NCI-H146 (cell line): ENCODE results near the gene CHIA.

Experiments used
- DNase-seq: peaks from one replicate; lab custom pipeline; 2025; lab: John Stamatoyannopoulos, UW

The CHIA gene

DNA sequence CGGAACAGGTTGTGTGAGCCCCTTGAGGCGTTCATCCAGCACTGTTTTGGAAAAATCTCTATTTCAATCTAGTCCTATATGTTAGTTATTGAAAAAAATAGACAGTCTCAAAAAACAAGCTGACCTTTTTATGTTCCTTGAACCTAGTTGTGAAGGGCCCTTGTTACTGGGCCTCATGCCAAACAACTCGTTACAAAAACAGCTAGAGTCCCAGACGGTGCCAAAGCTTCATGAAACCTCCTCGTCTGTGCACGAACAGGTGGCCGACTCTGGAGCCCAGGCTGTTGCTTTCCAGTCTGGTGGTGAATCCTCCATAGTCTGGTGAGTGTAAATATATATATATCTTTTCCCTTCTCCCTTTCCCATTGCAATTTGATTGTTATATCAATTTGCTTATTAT lies at the start of gene CHIA:
Gene CHIA (plus strand): TSS at position 222 of the 400 bp plus-strand sequence. CDS start 19,617 bp downstream, outside the sequence.
- DNase-seq: no peak

GRCh38 chr1:111241797-111242196 lies 48.9 kb upstream of the CHIA start:
- DNase-seq: no peak

DNA sequence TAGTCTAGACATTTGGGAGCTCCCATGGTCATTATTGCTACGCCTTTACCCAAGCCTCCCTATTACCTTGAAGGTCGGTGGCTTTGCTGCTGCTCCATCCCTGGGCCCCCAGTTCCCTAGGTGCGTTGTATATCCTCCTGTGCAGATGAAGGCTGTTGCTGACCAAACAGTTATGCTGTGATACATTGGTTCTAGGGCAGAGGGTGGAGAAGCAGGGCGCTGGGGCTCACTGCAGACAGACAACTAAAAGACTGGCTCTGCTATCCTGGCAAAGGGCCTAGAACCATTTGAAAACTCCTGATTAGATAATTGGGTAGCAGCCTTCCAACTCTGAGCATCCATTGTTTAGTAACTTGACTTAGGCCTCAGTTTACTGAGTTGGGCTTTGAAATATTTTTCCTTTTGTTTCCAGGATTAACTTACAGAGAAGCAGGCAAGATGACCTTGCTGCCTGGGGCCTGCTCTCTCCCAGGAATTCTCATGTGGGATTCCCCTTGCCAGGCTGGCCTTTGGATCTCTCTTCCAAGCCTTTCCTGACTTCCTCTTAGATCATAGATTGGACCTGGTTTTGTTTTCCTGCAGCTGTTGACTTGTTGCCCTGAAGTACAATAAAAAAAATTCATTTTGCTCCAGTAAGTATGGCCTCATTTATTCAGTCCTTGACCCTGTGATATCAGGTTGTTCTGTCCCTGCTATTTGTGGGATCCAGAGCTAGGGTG lies 47.7 kb upstream of the CHIA start:
- DNase-seq: no peak

DNA sequence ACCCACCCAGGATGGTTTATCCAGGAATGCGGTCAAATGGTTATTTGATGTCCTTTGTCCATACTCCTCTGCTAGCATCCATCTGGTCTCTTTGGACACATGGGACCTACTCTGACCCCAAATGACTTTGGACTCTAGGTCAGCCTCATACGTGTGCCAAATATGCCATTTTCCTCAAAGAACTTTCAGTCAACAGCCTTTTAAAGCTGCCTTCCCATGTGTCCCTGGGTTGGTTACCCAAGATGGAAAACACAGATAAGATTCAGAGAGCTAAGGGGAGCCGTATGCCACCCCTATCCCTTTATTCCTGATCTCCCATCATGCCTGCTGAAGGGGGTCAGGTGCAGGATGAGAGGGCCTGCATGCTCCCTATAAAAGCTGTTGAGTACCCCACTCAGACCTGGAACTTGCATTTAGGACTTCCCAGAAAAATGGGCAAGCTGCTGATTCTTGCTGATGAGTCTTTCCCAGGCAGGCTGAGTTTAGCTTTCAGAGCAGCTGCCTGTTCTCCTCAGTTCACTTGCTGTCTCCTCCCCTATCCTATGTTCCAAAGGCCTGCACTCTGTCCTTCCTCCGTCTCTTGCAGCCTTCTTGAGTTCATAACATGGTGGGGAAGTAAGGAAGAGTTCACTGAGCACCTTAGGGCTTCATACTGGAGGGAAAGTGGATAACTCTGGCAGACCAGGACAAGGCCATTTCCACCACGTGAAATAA lies 43.4 kb upstream of the CHIA start:
- no peak for DNase-seq

GRCh38 chr1:111249960-111250359 lies 40.7 kb upstream of the CHIA start:
- DNase-seq: no peak

DNA sequence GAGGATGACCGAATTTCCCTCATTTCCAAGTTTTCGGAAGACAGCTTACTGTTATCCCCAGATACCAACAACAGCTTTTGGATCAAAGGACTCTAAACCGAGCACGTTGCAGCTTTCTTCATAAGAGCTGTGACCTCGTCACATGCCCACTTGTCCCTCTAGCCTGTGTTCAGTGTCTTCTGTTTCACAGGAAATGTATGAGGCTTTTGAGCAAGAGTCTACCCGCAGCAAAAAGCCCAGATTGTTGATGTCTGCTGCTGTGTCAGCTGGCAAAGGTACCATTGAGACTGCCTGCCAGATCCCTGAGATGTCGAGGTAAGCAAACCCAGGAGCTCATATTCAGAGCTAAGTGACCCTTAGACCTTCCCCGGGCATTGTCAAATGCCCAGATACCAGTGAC lies 39.1 kb upstream of the CHIA start:
- no peak for DNase-seq

DNA sequence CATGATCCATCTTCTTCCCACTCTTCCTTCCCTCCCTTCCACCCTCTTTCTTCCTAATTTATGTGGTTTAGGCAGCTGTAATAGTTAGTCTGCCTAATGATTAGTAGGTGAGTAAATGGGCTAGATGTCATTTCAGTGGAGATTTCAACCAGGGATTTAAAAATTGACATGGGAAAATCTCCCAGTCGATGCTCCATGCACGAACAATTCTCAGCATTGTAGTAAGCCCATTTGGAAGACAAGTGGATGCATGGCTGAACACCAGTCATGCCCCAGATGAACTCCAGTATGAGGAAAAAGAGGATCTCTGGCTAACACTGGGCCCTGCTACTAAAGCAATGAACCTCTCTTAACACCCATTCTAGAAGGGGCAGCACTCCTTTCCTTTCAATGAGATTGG lies 37.9 kb upstream of the CHIA start:
- DNase-seq: no peak

GRCh38 chr1:111253876-111254275 lies 36.8 kb upstream of the CHIA start:
- no peak for DNase-seq

DNA sequence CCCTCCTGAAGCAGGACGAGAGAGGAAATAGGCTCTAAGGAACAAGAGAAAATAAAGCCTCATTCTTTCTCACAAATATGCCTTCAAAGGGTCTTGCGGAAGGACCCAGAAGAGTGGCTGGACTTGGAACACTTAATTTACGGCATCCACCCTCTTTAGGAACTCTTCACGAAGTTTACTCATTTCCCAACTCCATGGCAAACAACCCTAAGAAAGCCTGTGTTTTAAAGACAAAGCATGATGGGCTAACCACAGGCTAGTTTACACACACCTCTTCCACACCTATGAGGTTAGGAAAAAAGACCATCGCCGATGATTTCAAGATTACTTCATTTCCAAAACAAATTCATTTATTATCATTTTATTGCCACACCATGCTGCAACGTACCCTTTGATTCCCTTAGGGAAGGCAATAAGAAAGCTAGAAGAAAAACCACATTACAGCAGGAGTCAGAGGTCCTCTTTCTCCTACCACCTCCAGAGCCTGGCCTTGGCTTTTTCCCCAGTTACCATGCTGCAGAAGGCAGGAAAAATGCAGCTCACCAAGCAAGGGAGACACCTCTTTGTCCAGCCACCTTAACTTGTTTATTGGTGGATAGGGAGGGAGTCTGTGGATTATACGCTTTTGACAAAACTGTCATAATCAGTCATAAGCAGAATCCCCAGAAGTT lies 33.5 kb upstream of the CHIA start:
- DNase-seq: no peak

- DNase-seq: no peak
Measured at GRCh38 chr1:111267801-111268508, 22.7 kb upstream of the CHIA start.

- DNase-seq: no peak
Measured at GRCh38 chr1:111269825-111270406, 20.7 kb upstream of the CHIA start.

GRCh38 chr1:111270771-111271463 lies 19.7 kb upstream of the CHIA start:
- DNase-seq: no peak

DNA sequence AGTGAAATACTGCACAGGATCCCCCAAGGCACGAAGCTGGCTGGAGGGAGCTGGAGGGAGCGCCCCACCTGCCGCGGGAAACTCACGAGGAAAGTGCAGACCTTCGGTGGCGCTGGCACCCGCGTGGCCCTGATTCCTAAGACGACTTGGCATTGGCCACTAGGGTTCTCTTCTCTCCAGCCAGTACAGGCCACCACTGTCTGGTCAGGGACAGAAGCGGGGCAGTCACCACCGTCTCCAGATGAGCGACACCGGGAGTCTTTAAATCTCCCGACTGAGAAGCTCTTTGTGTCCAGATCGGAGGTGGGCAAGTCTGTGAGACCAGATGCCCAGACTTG lies 19.2 kb upstream of the CHIA start:
- DNase-seq: no peak

DNA sequence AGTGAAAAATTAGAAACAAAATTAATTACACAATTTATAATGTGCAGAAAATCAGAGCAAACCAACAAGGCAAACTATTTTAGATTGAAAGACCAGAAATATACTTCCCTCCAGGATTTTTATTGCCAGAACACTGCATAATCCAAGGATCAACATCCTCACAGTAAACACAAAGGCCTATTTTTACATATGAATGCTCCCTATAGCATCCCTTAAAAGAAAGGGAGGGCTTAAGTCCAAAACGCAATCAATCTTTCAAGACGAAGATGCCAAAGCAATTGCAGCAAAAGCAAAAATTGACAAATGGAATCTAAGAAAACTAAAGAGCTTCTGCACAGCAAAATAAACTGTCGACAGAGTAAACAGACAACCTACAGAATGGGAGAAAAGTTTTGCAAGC lies 18.6 kb upstream of the CHIA start:
- no peak for DNase-seq

- no peak for DNase-seq
Measured at GRCh38 chr1:111274653-111275052, 16.0 kb upstream of the CHIA start.

DNA sequence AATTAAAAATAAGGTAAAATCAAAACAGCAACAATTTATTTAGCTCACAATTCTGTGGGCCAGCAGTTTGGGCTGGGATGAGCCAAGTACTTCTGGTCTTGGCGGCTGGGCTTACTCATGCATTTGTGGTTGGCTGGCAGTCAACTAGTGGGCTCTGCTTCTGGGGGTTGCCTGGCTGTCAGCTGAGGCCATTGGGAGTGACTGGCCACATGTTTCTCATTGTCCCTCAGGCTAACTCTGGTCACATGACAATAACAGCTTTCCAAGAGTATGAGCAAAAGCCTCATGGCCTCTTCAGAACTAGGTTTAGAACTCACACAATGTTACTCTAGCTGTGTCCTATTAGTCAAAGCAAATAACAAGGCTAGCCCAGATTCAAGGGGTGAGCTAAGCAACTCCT lies 15.6 kb upstream of the CHIA start:
- DNase-seq: no peak

DNA sequence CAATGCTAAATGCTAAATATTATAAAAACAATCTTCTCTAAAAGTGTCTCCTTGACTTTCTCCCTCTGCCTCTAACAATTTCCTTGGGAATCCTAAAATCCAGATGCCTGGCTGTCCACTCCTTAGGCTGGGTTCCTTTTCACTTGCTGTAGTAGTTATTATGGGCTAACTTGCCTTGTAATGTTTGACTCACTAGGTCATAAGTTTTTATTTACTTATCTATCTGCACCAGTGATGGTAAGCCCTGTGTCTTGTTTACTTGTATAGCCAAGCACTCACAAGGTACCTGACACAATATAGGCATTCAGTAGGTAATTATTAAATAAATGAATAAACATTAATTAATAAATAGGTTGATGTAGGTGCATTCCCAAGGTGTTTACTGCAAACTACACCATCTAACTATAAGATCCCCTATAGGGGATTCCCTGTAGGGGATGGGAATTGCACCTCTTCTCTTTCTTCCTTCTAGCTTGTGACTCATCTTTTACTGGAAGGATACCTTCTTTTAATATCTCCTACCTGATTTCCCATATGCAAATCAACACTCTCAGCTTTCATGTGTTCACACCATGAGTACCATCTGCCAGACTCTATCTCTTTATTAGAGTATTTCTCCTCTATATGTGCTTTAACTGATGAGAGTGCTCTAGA lies 14.7 kb upstream of the CHIA start:
- no peak for DNase-seq

DNA sequence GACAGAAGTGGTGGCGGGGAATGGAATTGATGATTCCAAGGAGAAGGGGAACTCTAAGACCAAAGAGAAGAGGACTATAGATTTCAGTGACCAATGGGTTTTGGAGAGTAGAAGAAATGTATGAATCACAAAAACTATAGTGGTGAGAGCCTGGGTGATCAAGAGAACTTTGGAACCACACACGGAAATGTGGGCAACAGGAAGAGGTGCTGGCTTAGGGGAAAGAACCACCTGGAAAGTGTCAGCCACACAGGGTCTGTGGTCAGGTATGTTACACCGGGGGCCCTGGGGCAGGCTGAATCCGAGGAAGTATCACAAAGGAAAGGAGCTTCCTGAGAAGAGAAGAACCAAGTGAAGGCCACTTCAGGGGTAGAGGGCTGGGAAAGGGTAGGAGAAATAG lies 11.5 kb upstream of the CHIA start:
- no peak for DNase-seq

DNA sequence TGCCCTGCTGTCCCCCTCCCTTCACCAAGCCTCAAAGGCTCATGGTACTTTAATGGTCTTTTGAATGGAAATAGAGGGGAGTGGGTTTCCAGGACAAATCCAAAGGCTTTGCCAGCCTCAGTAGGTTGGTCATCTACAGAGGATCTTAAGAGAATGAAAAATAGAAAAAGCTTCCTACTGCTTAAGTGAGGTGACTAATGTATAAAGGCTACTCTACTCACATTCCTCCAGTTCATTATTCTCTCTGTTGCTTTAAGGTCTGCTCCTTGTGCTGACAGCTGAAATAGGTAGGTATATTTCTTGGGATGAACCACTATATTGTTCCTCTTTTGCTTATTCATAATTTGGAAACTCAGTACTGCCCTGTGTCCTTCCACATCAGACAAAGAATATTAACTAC lies 10.4 kb upstream of the CHIA start:
- DNase-seq: no peak

GRCh38 chr1:111281411-111281810 lies 9.2 kb upstream of the CHIA start:
- no peak for DNase-seq

DNA sequence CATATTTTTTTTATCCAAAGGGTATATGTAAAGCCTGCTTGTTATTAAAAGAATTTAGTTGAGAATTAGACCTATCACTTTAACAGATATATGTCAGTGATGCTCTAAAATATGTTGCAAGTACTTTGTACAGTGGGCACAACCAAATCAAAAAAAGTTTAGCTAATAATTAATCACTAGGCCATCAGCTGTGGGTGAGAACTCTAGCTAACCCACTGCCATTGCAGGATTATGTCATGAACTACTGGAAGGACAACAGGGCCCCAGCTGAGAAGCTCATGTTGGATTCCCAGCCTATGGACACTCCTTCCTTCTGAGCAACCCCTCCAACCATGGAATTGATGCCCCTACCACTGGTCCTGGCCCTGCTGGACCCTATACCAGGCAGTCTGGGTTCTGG lies 6.8 kb upstream of the CHIA start:
- no peak for DNase-seq
